ENCODE measurements around the gene CADPS.

The CADPS gene

DNA sequence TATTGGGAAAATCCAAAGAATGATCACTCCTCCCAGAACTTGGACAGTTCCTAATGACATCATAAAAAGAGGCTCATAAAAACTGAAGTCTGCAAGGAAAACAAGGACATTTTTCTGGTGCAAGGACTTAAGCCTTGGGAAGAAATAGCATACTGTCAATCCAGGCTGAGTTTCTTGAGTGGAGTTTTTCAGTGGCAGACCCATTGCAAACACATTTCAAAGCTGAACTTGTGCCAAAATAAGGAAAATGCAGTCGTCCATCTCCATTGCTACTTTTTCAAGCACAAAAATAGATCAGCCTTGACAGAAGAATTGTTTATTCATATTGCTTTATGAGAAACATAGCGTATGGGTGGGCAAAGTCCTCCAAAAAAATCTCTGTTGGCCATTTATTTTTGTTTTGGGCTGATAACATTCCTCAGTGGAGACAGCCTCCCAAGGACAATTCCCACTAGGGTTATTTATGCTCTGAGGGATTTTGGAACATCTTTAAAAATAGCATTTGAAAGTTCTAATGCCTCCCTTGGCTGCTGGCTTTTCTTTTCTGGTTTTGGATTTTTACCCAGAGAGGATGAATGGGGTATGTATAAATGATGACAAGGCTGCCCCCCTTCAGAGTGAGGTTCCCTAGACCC, 220.0 kb downstream of the CADPS start:
- no peak overlapping the region for H2AFZ ChIP-seq (ENCODE audit: low read length)
- no peaks in the 10 kb centered on the region for H3K27me3 ChIP-seq (ENCODE audit: insufficient read depth, low read length)
- no peak overlapping the region for H3K4me3 ChIP-seq (ENCODE audit: low read depth, low read length, poor library complexity, severe bottlenecking)
- no peaks in the 10 kb centered on the region for H3F3A ChIP-seq (ENCODE audit: insufficient read depth, low read length)
- no peaks in the 10 kb centered on the region for H3K36me3 ChIP-seq (ENCODE audit: insufficient read depth, low read length)
- no peaks in the 10 kb centered on the region for H3K4me1 ChIP-seq (ENCODE audit: insufficient read depth, low read length, severe bottlenecking)
- no peaks in the 10 kb centered on the region for H3K9me2 ChIP-seq (ENCODE audit: low read depth, low read length)
- no peaks in the 10 kb centered on the region for H4K20me1 ChIP-seq (ENCODE audit: insufficient read depth, low read length)
- no peak overlapping the region for H3K4me2 ChIP-seq (ENCODE audit: low read length)
- H3K27ac ChIP-seq (ENCODE audit: low read depth, low read length, poor library complexity, severe bottlenecking), result no peak overlapping the region
- H3K9me3 ChIP-seq (ENCODE audit: low read length), result no peaks in the 10 kb centered on the region
- TF ChIP-seq EZH2 (IDR thresholded peaks at IDR 0.05; ENCODE audit: borderline replicate concordance, low read length), result no peak
- TF ChIP-seq, protein P1, sequence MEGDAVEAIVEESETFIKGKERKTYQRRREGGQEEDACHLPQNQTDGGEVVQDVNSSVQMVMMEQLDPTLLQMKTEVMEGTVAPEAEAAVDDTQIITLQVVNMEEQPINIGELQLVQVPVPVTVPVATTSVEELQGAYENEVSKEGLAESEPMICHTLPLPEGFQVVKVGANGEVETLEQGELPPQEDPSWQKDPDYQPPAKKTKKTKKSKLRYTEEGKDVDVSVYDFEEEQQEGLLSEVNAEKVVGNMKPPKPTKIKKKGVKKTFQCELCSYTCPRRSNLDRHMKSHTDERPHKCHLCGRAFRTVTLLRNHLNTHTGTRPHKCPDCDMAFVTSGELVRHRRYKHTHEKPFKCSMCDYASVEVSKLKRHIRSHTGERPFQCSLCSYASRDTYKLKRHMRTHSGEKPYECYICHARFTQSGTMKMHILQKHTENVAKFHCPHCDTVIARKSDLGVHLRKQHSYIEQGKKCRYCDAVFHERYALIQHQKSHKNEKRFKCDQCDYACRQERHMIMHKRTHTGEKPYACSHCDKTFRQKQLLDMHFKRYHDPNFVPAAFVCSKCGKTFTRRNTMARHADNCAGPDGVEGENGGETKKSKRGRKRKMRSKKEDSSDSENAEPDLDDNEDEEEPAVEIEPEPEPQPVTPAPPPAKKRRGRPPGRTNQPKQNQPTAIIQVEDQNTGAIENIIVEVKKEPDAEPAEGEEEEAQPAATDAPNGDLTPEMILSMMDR (IDR thresholded peaks at IDR 0.05; ENCODE audit: low read length), result no peak
- H3K79me2 ChIP-seq (ENCODE audit: insufficient read depth, low read length), result no peaks in the 10 kb centered on the region
- no peak overlapping the region for H3K9ac ChIP-seq (ENCODE audit: low read length)

- H3K27me3 ChIP-seq (ENCODE audit: insufficient read depth, low read length), result no peaks in the 10 kb centered on the region
- H4K20me1 ChIP-seq (ENCODE audit: insufficient read depth, low read length), result no peaks in the 10 kb centered on the region
- H3K27ac ChIP-seq (ENCODE audit: low read depth, low read length, poor library complexity, severe bottlenecking), result no peak overlapping the region
- no peaks in the 10 kb centered on the region for H3F3A ChIP-seq (ENCODE audit: insufficient read depth, low read length)
- no peak overlapping the region for H3K4me3 ChIP-seq (ENCODE audit: low read depth, low read length, poor library complexity, severe bottlenecking)
- H3K36me3 ChIP-seq (ENCODE audit: insufficient read depth, low read length), result no peaks in the 10 kb centered on the region
- no peak overlapping the region for H3K9ac ChIP-seq (ENCODE audit: low read length)
- H3K79me2 ChIP-seq (ENCODE audit: insufficient read depth, low read length), result no peaks in the 10 kb centered on the region
- H3K4me2 ChIP-seq (ENCODE audit: low read length), result no peak overlapping the region
- no peak overlapping the region for H2AFZ ChIP-seq (ENCODE audit: low read length)
- H3K4me1 ChIP-seq (ENCODE audit: insufficient read depth, low read length, severe bottlenecking), result no peaks in the 10 kb centered on the region
- no peak for TF ChIP-seq EZH2 (IDR thresholded peaks at IDR 0.05; ENCODE audit: borderline replicate concordance, low read length)
- TF ChIP-seq, protein P1 (IDR thresholded peaks at IDR 0.05; ENCODE audit: low read length), result no peak
- H3K9me2 ChIP-seq (ENCODE audit: low read depth, low read length), result no peaks in the 10 kb centered on the region
- no peaks in the 10 kb centered on the region for H3K9me3 ChIP-seq (ENCODE audit: low read length)
Measured at GRCh38 chr3:62653796-62654195, 221.4 kb downstream of the CADPS start.

DNA sequence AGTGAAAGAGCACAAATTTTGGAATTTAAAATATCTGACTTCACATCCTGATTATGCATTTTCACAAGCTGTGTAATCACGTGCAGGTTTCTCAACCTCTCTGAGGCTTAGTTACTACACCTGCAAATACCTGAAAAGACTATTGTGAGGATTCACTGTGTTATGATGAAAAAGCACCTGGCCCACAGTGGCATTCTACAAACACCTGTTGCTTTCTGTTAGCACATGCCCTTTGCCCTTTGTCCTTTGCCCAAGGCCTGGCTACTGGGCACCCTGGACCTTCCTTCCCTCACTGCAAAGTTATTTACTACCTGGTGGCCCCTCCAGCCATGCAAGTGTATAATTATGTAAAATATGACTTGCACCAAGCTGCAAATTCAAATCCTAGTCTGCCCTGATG, 227.5 kb downstream of the CADPS start:
- H3K9ac ChIP-seq (ENCODE audit: low read length), result no peak overlapping the region
- no peak overlapping the region for H3K4me3 ChIP-seq (ENCODE audit: low read depth, low read length, poor library complexity, severe bottlenecking)
- H3K4me2 ChIP-seq (ENCODE audit: low read length), result no peak overlapping the region
- H3K4me1 ChIP-seq (ENCODE audit: insufficient read depth, low read length, severe bottlenecking), result no peaks in the 10 kb centered on the region
- no peaks in the 10 kb centered on the region for H3F3A ChIP-seq (ENCODE audit: insufficient read depth, low read length)
- H3K9me3 ChIP-seq (ENCODE audit: low read length), result no peaks in the 10 kb centered on the region
- H3K27me3 ChIP-seq (ENCODE audit: insufficient read depth, low read length), result no peaks in the 10 kb centered on the region
- H3K9me2 ChIP-seq (ENCODE audit: low read depth, low read length), result no peaks in the 10 kb centered on the region
- no peaks in the 10 kb centered on the region for H3K79me2 ChIP-seq (ENCODE audit: insufficient read depth, low read length)
- no peak overlapping the region for H3K27ac ChIP-seq (ENCODE audit: low read depth, low read length, poor library complexity, severe bottlenecking)
- no peak overlapping the region for H2AFZ ChIP-seq (ENCODE audit: low read length)
- H4K20me1 ChIP-seq (ENCODE audit: insufficient read depth, low read length), result no peaks in the 10 kb centered on the region
- TF ChIP-seq, protein P1 (IDR thresholded peaks at IDR 0.05; ENCODE audit: low read length), result no peak
- TF ChIP-seq EZH2 (IDR thresholded peaks at IDR 0.05; ENCODE audit: borderline replicate concordance, low read length), result no peak
- H3K36me3 ChIP-seq (ENCODE audit: insufficient read depth, low read length), result no peaks in the 10 kb centered on the region

All from OCI-LY1 (cell line).